K562 (cell line): ENCODE data around the gene NR1D1. TPM values are rescaled to one million over a fixed set of nuclear protein-coding genes. Genes with fewer than 3 reads are reported as not detected.

Experiments used
- BRD9 ChIP-seq: fragments of 450-650 bp; IDR thresholded peaks from 2 replicates; pipeline ENCODE4 v1.6.1; 2018; ENCODE audit warnings: low read depth; ENCODE audit not compliant: partially characterized antibody
- CC2D1A ChIP-seq: fragments of 450-650 bp; IDR thresholded peaks from 2 replicates; pipeline ENCODE4 v1.6.1; 2017; ENCODE audit warnings: mild to moderate bottlenecking
- EGR1 ChIP-seq: fragments of 450-650 bp; conservative IDR thresholded peaks from 2 replicates; pipeline ENCODE4 v1.6.1; 2017; ENCODE audit warnings: mild to moderate bottlenecking
- EHMT2 ChIP-seq: fragments of 450-650 bp; IDR thresholded peaks from 2 replicates; pipeline ENCODE4 v1.6.1; 2018; ENCODE audit warnings: antibody characterized with exemption
- EP300 ChIP-seq: IDR thresholded peaks from 2 replicates; pipeline ENCODE4 v1.6.1; 2012; ENCODE audit warnings: low read length, improper control_type of control experiment
- GABPB1 ChIP-seq: sonication (generic); formaldehyde crosslinking; IDR thresholded peaks from 2 replicates; pipeline ENCODE4 v1.8.0; 2022; ENCODE audit warnings: mild to moderate bottlenecking, missing genetic modification reagents
- MIER1 ChIP-seq: fragments of 450-650 bp; IDR thresholded peaks from 2 replicates; pipeline ENCODE4 v1.6.1; 2016; ENCODE audit warnings: antibody characterized with exemption, mild to moderate bottlenecking, low read depth
- MTA2 ChIP-seq: fragments of 450-650 bp; IDR thresholded peaks from 2 replicates; pipeline ENCODE4 v1.6.1; 2016; ENCODE audit warnings: low read depth
- NRF1 ChIP-seq, 2 experiments: fragments of 450-650 bp; IDR thresholded peaks in 1 of 2; conservative IDR thresholded peaks in 1 of 2; 2 replicates each; pipeline ENCODE4 v1.6.1; 2014; ENCODE audit warnings: mild to moderate bottlenecking in 2 of 2
- POLR2AphosphoS5 ChIP-seq: IDR thresholded peaks from 2 replicates; pipeline ENCODE4 v1.6.1; 2011; ENCODE audit warnings: mild to moderate bottlenecking, low read depth, low read length, moderate library complexity; ENCODE audit not compliant: control insufficient read depth, insufficient read depth
- POLR2B ChIP-seq: fragments of 450-650 bp; IDR thresholded peaks from 2 replicates; pipeline ENCODE4 v1.6.1; 2018; ENCODE audit warnings: low read depth; ENCODE audit not compliant: partially characterized antibody
- PRPF4 ChIP-seq: fragments of 200-400 bp; formaldehyde crosslinking; IDR thresholded peaks from one replicate; pipeline ENCODE4 v1.6.1; 2017; ENCODE audit warnings: low read length, low read depth, mild to moderate bottlenecking; ENCODE audit not compliant: insufficient read depth, poor library complexity, severe bottlenecking
- RBM14 ChIP-seq: fragments of 200-400 bp; formaldehyde crosslinking; IDR thresholded peaks from 2 replicates; pipeline ENCODE4 v1.6.1; 2018; ENCODE audit warnings: low read depth, mild to moderate bottlenecking, low read length, moderate library complexity, borderline replicate concordance; ENCODE audit not compliant: insufficient read depth
- SMAD4 ChIP-seq: fragments of 250-450 bp; sonication (Bioruptor Pico); conservative IDR thresholded peaks from 2 replicates; pipeline ENCODE4 v1.8.0; 2021; ENCODE audit warnings: inconsistent platforms, mild to moderate bottlenecking, moderate library complexity
- THRB ChIP-seq: fragments of 450-650 bp; formaldehyde crosslinking; conservative IDR thresholded peaks from 2 replicates; pipeline ENCODE4 v1.4.0; 2022; ENCODE audit warnings: mild to moderate bottlenecking, missing genetic modification characterization
- TRIM24 ChIP-seq, 2 experiments: fragments of 450-650 bp; IDR thresholded peaks; 2 replicates each; pipeline ENCODE4 v1.6.1; 2016
- XRCC5 ChIP-seq: fragments of 200-400 bp; formaldehyde crosslinking; IDR thresholded peaks from 2 replicates; pipeline ENCODE4 v1.6.1; 2017; ENCODE audit warnings: low read depth, mild to moderate bottlenecking, low read length
- ZFP30 ChIP-seq: fragments of 250-450 bp; sonication (Bioruptor Pico); IDR thresholded peaks from 2 replicates; pipeline ENCODE4 v1.8.0; 2022; ENCODE audit warnings: moderate library complexity, mild to moderate bottlenecking, inconsistent platforms, borderline replicate concordance
- polyA plus RNA-seq, 8 experiments: library from polyadenylated mRNA; depleted of rRNA in 4 of 8; stranded (reverse) in 5 of 8; unstranded in 3 of 8; fragments of >200 nt; fragmentation: Nextera tagmentation in 2 of 8; fragmentation: Illumina TruSeq in 1 of 8; extraction: Ambion mirVana in 2 of 8; extraction: Trizol in 1 of 8; gene quantifications; 2 replicates each; pipeline versions ENCODE4 v1.2.1 to v1.2.3, GENCODE V29; 2011 to 2014; ENCODE audit warnings: inconsistent platforms in 1 of 8, missing spikeins in 1 of 8
- total RNA-seq, 7 experiments: library from RNA; depleted of rRNA in 6 of 7; stranded (reverse); fragments of >200 nt in 6 of 7; fragmentation: Illumina TruSeq in 2 of 7; extraction: Trizol in 2 of 7; gene quantifications; 2 replicates each; pipeline versions ENCODE4 v1.2.1 to v1.2.3, GENCODE V29; 2011 to 2021; ENCODE audit warnings: low replicate concordance in 1 of 7
- TF ChIP-seq, protein P1 (sequence below): fragments of 250-450 bp; sonication (Bioruptor Pico); IDR thresholded peaks from 2 replicates; pipeline ENCODE4 v1.4.0; 2020; ENCODE audit warnings: mild to moderate bottlenecking, moderate library complexity, borderline replicate concordance
- TF ChIP-seq, protein P2 (sequence below), 2 experiments: fragments of 450-650 bp; IDR thresholded peaks; 2 replicates each; pipeline ENCODE4 v1.6.1; 2016

The NR1D1 gene
- total and polyA plus RNA-seq, 9 of the 15 experiments (the other 6 are each of a cell fraction or from before 2014, with no cell fraction given) = 0.25 to 7.7 (median 0.65) TPM

DNA sequence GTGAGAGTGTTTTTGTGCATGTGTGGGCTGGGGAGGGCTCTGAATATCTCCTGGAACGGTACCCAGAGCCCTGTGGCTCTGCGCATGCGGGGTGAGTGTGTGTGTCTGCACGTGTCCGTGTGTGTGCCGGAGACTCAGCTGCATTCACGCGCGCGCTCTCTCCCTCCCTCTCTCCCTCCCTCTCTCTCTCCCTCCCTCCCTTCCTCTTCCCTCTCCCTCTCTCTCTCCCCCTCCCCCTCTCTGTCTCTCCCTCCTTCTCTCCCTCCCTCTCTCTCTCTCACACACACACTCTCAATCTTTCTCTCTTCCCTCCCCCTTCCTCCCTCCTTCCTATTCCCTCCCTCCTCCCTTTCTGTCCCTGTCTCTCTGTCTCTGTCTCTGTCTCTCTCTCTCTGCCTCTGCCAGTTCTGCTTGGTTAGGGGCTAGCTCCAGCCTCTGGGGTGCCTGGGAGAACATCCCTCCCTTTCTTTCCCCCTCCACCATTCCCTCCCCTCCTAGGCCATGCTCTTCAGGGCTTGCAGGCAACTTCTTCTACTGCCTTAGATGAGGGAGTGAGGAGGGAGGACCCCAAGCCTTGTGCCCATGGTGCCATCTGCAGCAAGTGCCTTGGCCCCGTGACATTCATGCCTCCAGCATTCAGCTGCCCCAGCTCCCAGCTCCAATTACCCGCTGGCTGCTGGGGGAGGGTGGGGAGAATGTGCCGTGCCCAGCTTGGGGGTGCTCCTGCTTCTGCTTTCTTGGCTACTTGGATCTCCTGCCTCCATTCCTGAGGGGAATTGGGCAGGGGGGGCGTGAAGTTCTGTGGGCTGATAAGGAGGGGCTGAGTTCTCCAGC is 31.3 kb downstream of the NR1D1 start (continued):
- TF ChIP-seq RBM14 (no peak), MTA2 (peak; percentile 59), SMAD4 (no peak), XRCC5 (no peak), POLR2B (peak; percentile 22), GABPB1 (no peak), NRF1 (conservative IDR thresholded peaks at IDR 0.05 in 1 of 2, IDR thresholded peaks at IDR 0.05 in 1 of 2) (peak; percentile 96), CC2D1A (no peak; the same call in 1 of the 2 replicates), MIER1 (peak; percentile 58), EHMT2 (peak; percentile 60; the same call in 1 of the 2 replicates), THRB (CRISPR knock-in tag) (0 out of 2 replicates have a peak, but pooled peaks have one; percentile 18), PRPF4 (no peak), ZFP30 (CRISPR knock-in tag) (no peak), BRD9 (peak; percentile 70), POLR2AphosphoS5 (no peak), TRIM24 (IDR thresholded peaks at IDR 0.05) (peak; percentile 45 to 63; a peak in 3 of 4 replicates), EGR1 (peak; percentile 42), EP300 (peak; percentile 15; the same call in 1 of the 2 replicates)
- TF ChIP-seq, protein P1, sequence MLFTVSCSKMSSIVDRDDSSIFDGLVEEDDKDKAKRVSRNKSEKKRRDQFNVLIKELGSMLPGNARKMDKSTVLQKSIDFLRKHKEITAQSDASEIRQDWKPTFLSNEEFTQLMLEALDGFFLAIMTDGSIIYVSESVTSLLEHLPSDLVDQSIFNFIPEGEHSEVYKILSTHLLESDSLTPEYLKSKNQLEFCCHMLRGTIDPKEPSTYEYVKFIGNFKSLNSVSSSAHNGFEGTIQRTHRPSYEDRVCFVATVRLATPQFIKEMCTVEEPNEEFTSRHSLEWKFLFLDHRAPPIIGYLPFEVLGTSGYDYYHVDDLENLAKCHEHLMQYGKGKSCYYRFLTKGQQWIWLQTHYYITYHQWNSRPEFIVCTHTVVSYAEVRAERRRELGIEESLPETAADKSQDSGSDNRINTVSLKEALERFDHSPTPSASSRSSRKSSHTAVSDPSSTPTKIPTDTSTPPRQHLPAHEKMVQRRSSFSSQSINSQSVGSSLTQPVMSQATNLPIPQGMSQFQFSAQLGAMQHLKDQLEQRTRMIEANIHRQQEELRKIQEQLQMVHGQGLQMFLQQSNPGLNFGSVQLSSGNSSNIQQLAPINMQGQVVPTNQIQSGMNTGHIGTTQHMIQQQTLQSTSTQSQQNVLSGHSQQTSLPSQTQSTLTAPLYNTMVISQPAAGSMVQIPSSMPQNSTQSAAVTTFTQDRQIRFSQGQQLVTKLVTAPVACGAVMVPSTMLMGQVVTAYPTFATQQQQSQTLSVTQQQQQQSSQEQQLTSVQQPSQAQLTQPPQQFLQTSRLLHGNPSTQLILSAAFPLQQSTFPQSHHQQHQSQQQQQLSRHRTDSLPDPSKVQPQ (CRISPR knock-in tag) = peak; percentile 93
- TF ChIP-seq, protein P2, sequence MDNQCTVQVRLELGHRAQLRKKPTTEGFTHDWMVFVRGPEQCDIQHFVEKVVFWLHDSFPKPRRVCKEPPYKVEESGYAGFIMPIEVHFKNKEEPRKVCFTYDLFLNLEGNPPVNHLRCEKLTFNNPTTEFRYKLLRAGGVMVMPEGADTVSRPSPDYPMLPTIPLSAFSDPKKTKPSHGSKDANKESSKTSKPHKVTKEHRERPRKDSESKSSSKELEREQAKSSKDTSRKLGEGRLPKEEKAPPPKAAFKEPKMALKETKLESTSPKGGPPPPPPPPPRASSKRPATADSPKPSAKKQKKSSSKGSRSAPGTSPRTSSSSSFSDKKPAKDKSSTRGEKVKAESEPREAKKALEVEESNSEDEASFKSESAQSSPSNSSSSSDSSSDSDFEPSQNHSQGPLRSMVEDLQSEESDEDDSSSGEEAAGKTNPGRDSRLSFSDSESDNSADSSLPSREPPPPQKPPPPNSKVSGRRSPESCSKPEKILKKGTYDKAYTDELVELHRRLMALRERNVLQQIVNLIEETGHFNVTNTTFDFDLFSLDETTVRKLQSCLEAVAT (IDR thresholded peaks at IDR 0.05) = peak; percentile 76 to 79; a peak in 2 of 4 replicates
